ENCODE data around the gene TMEM123. TPM values are rescaled to one million over a fixed set of nuclear protein-coding genes. Genes with fewer than 3 reads are reported as not detected.

Gene TMEM123
- total RNA-seq, 1 experiment from 2014 or later = 263 TPM

DNA sequence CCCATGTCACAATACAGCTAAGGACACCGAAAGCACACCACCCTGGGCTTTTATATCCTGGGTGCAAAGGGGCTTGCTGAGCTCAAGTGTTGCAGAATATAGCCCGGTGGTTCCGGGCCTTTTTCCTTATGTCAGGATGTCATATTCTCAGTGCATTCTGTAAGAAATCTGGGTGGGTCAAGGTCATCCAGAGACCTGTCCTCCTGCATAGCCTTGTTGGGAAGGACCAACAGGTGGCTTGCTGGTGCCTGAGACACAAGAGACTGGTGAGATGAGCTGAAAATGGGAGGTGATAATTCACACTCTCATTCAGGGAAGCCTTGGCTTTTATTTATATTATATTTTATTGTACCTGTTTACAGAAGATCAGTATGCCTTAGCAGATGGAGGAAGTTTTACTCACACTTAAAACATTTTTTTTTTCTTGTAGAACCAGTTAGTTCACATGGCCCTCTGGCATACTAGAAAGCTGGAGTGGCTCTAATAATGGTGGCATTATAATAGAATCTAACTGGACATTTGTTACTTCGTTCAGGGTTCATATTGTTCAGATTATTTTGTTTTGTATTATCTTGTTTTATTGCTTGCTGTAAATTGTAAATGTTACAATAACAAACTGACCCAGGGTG lies 14.6 kb upstream of the TMEM123 start:
- no peak overlapping the region for H3K4me3 ChIP-seq
- H3K36me3 ChIP-seq = no peaks in the 10 kb centered on the region
- no peak overlapping the region for H3K27ac ChIP-seq
- no peaks in the 10 kb centered on the region for H3K9me3 ChIP-seq (replicated peaks)
- peaks cover 9% of the 10 kb centered on the region for H3K4me1 ChIP-seq (replicated peaks)
- DNase-seq (ENCODE audit: low read depth in 1 of 2, low spot score in 2 of 2) = no peak
- H3K27me3 ChIP-seq (replicated peaks) = no peaks in the 10 kb centered on the region

DNA sequence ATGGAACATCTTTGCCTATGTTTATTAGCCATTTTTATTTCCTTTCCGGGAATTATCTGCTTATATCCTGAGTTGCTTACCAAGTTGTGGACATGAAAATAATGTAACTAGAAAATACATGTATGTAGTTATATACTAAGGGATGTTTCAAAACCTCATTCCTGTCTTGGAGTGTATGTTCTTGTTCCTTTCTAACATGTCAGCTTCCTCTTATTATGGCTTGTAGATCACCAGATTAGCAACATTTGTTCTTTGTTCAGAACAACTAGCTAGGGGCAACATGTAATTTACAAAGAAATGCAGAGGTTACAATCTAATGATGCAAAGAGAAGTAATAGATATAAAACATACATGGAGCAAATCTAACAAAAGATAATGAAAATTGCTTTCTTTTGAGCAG lies 13.1 kb upstream of the TMEM123 start:
- H3K27ac ChIP-seq = no peak overlapping the region
- peaks cover 9% of the 10 kb centered on the region for H3K4me1 ChIP-seq (replicated peaks)
- no peak overlapping the region for H3K4me3 ChIP-seq
- no peaks in the 10 kb centered on the region for H3K9me3 ChIP-seq (replicated peaks)
- no peaks in the 10 kb centered on the region for H3K36me3 ChIP-seq
- no peaks in the 10 kb centered on the region for H3K27me3 ChIP-seq (replicated peaks)
- no peak for DNase-seq (ENCODE audit: low read depth in 1 of 2, low spot score in 2 of 2)

DNA sequence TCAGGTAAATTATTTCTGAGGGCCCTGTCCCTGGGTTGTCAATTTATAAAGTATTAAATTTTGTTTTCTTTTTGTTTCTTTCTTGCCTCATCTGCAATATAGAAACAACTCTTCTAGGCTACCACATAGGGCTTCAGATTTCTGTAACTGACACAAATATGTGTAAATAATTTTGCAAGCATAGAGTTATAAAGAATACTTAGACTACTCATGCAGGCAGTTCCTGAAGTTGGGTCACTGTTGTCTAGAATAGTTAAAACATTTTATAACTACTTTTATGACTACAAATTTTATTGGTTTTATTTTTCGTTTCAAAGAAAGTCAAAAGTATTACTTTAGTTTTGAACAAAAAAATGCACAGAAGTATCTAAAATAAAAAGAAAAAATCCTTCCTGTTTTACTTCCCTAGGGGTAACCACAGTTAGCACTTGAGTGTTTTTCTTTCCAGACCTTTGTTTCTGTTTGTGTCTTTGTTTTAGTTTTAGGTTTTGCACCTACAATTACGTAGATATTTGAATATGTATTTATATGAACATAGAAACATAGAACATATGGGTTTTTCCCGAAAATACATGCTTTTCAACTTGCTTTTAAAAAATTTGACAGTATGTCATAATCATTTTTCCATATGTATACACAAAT lies 12.4 kb upstream of the TMEM123 start:
- Histone ChIP-seq H3K36me3 (no peaks in the 10 kb centered on the region), H3K4me1 (replicated peaks) (peaks cover 9% of the 10 kb centered on the region), H3K9me3 (replicated peaks) (no peaks in the 10 kb centered on the region), H3K4me3 (no peak overlapping the region), H3K27ac (no peak overlapping the region), H3K27me3 (replicated peaks) (no peaks in the 10 kb centered on the region)
- no peak for DNase-seq (ENCODE audit: low read depth in 1 of 2, low spot score in 2 of 2)

DNA sequence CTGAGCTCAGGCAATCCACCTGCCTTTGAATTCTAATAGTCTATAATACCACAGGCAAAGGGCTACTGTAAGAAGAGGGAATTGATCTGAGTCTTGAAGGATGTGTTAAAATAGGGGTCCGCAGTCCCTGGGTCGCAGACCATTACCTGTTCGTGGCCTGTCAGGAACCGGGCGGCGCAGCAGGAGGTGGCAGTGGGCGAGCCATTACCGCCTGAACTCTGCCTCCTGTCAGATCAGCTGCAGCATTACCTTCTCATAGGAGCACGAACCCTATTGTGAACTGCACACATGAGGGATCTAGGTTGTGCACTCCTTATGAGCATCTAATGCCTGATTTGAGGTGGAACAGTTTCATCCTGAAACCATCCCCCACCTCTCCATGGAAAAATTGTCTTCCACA lies 11.5 kb upstream of the TMEM123 start:
- no peaks in the 10 kb centered on the region for H3K9me3 ChIP-seq (replicated peaks)
- peaks cover 5% of the 10 kb centered on the region for H3K4me1 ChIP-seq (replicated peaks)
- no peak for DNase-seq (ENCODE audit: low read depth in 1 of 2, low spot score in 2 of 2)
- no peak overlapping the region for H3K27ac ChIP-seq
- no peak overlapping the region for H3K4me3 ChIP-seq
- no peaks in the 10 kb centered on the region for H3K27me3 ChIP-seq (replicated peaks)
- no peaks in the 10 kb centered on the region for H3K36me3 ChIP-seq

DNA sequence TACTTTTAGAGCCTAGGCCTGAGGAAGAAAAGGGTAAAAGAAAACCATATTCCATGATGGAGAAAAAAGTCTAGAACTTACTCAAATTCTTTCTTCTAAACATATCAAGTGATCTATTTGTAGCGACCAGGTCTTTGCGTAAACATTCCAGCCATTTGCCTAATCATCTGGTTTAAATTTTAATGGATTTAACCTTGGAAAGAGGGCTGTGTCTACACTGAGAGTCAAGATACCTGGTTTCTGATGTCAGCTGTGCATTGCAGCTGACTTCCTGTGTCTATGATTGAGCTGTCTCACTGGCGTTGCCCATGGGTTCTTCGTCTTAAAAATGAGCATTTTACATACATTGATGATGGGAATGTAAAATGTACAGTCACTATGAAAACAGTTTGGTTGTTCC lies 10.0 kb upstream of the TMEM123 start:
- Histone ChIP-seq H3K27me3 (replicated peaks) (no peaks in the 10 kb centered on the region), H3K4me1 (replicated peaks) (no peaks in the 10 kb centered on the region), H3K4me3 (no peak overlapping the region), H3K36me3 (no peaks in the 10 kb centered on the region), H3K9me3 (replicated peaks) (no peaks in the 10 kb centered on the region), H3K27ac (no peak overlapping the region)
- DNase-seq (ENCODE audit: low read depth in 1 of 2, low spot score in 2 of 2) = no peak

DNA sequence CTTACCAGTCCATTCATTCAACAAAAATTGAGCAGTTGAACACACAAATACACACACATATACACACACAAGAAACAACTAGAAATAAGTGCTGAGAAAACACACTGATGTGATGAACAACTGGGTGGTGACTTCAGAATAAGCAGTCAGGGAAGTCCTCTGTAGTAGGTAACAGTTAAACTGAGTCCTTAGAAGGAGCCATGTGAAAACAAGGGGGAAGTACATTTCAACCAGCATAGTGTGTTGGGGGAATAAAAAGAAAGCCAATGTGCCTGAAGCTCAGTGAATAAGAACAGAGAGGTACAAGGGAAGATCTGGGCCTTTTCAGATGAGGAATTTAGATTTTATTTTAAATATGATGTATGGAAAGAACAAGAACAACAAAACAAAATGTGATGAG lies 6.8 kb upstream of the TMEM123 start:
- Histone ChIP-seq H3K36me3 (no peaks in the 10 kb centered on the region), H3K4me1 (replicated peaks) (no peaks in the 10 kb centered on the region), H3K4me3 (no peak overlapping the region), H3K27me3 (replicated peaks) (no peaks in the 10 kb centered on the region), H3K27ac (no peak overlapping the region), H3K9me3 (replicated peaks) (no peaks in the 10 kb centered on the region)
- DNase-seq (ENCODE audit: low read depth in 1 of 2, low spot score in 2 of 2) = no peak

DNA sequence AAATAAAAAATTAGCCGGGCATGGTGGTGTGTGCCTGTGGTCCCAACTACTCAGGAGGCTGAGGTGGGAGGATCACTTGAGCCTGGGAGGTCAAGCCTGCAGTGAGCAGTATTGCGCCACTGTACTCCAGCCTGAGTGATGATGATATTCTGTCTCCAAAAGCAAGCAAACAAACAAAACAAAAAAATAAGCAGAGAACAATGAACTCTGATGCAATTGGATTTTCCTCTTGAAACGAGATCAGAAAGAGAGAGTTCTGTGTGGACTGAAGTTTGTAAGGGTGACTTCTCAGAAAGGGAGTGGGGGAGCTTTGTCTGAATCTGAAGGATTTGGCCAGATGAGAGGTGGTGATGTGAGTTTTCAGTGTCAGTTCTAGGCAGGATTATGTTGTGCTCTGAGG lies 6.0 kb upstream of the TMEM123 start:
- Histone ChIP-seq H3K27me3 (replicated peaks) (no peaks in the 10 kb centered on the region), H3K36me3 (no peaks in the 10 kb centered on the region)
- no peak for DNase-seq (ENCODE audit: low read depth in 1 of 2, low spot score in 2 of 2)

DNA sequence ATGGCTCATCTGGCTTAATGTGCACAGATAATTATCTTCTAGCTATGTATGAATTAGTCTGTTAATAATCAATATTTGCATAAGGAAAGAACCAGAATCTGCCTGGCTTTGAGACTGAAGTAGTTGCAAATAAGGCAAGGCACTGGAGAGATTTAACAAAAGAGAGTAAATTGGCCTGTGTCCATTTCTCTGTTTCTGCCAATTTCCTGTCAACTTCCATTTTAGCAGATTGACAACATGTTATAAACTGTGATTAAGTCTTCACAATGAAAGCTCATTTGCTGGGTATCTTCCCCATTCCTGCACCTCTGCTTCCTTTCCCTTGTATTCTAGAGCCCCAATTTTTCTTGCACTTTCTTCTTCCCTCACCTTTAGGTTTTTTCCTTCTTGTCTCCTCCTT lies 5.3 kb upstream of the TMEM123 start:
- no peaks in the 10 kb centered on the region for H3K36me3 ChIP-seq
- no peak for DNase-seq (ENCODE audit: low read depth in 1 of 2, low spot score in 2 of 2)
- no peak overlapping the region for H3K4me3 ChIP-seq
- no peaks in the 10 kb centered on the region for H3K27me3 ChIP-seq (replicated peaks)
- H3K27ac ChIP-seq = no peak overlapping the region
- peaks cover 9% of the 10 kb centered on the region for H3K4me1 ChIP-seq (replicated peaks)
- no peaks in the 10 kb centered on the region for H3K9me3 ChIP-seq (replicated peaks)

More for the DNA sequence above, 6.0 kb upstream of the TMEM123 start:
- H3K4me3 ChIP-seq = no peak overlapping the region
- peaks cover 7% of the 10 kb centered on the region for H3K4me1 ChIP-seq (replicated peaks)
- H3K27ac ChIP-seq = no peak overlapping the region
- no peaks in the 10 kb centered on the region for H3K9me3 ChIP-seq (replicated peaks)

DNA sequence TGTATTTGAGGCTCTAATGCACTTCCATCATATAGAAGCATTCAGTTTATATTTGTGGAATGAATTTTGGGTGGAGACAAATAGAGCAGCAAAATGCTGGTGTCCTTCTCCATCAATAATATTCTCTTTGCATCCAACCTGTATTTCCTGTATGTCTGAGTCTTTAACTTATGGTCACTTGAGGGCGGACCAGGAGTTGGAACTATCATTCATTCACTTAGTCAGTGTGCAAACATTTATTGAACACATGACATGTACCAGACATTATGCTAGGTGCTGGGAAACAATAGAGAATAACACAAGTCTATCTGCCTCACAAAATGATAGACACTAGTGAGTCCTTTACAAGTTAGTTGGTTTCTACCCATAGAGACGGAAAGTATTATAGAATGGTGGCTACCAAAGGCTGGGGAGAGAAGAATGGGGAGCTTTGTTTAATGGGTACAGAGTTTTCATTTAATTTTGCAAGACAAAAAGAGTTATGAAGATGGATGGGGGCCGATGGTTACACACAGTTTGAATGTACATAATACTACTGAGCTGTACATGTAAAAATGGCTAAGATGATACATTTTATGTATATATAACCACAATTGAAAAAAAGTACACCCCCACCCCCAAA lies 4.6 kb upstream of the TMEM123 start:
- Histone ChIP-seq H3K36me3 (peaks cover 4% of the 10 kb centered on the region), H3K4me3 (no peak overlapping the region), H3K9me3 (replicated peaks) (no peaks in the 10 kb centered on the region), H3K4me1 (replicated peaks) (peaks cover 9% of the 10 kb centered on the region), H3K27me3 (replicated peaks) (no peaks in the 10 kb centered on the region), H3K27ac (no peak overlapping the region)
- no peak for DNase-seq (ENCODE audit: low read depth in 1 of 2, low spot score in 2 of 2)

DNA sequence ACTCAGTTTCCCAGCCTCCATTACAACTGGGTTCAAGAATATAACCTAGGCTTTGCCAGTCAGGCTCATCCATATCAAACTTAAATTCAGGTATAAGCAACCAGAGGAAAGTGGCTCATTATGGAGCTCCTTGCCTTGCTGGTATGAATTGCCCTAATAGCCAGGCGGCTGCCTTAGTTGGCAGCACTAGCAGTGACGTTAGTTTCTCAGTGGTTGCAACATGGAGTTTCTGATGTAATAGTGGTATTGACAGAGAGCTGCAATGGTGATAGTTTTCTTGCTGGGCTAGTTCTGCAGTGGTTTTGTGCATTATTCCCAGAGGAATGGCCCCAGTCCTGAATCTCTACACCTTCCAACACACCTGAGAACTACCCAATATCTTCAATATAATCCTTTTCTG lies 3.8 kb upstream of the TMEM123 start:
- Histone ChIP-seq H3K4me3 (no peak overlapping the region), H3K9me3 (replicated peaks) (no peaks in the 10 kb centered on the region), H3K27ac (no peak overlapping the region), H3K36me3 (peaks cover 9% of the 10 kb centered on the region), H3K27me3 (replicated peaks) (no peaks in the 10 kb centered on the region), H3K4me1 (replicated peaks) (peaks cover 9% of the 10 kb centered on the region)
- no peak for DNase-seq (ENCODE audit: low read depth in 1 of 2, low spot score in 2 of 2)

DNA sequence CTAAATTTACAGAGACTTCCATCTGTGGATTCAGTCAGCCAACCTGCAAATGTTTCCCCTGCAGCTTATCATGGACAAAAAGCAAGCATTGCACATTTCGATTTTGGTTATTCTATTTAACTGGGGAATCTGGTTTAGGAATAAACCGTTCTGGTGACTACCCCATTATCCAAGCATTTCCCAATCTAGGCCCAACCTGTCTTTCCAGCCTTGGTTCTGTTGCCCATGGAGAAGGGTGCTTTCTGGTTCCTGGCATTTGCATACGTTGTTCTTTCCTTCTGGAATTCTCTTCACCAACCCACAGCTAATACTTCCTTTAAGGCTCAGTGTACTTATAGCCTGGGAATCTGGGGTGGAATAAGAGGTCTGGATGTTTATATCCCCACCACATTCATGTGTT lies 1.4 kb upstream of the TMEM123 start:
- no peak for DNase-seq (ENCODE audit: low read depth in 1 of 2, low spot score in 2 of 2)

DNA sequence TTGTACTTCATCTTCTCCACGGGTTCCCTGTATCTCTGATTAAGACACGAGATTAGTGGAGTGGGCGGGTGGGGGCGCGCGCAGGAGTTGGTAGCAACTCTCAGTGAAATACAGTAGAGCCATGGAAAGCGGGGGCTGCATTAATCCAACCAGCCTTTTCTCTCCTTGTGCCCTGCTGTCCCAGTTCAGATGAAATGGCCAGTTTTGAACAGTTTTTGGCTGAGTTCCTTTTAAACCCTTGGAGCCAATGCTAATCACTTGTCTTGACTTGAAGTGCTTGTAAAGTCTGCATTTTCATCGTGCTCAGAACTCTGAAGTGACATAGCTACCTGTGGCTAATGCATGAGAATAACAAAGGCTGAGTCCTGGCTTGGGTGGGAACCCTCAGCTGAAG lies 734 bp upstream of the TMEM123 start:
- H3K36me3 ChIP-seq = peaks cover 16% of the 10 kb centered on the region
- no peak for DNase-seq (ENCODE audit: low read depth in 1 of 2, low spot score in 2 of 2)
- H3K9me3 ChIP-seq (replicated peaks) = no peaks in the 10 kb centered on the region
- no peaks in the 10 kb centered on the region for H3K27me3 ChIP-seq (replicated peaks)
- H3K4me1 ChIP-seq (replicated peaks) = peaks cover 35% of the 10 kb centered on the region
- peak overlapping the region; percentile 88 for H3K4me3 ChIP-seq
- H3K27ac ChIP-seq = peak overlapping the region; percentile 83

More for the DNA sequence above, 1.4 kb upstream of the TMEM123 start:
- H3K36me3 ChIP-seq = peaks cover 10% of the 10 kb centered on the region
- H3K27ac ChIP-seq = peak overlapping the region; percentile 83; the same call in 1 of the 2 replicates
- peaks cover 29% of the 10 kb centered on the region for H3K4me1 ChIP-seq (replicated peaks)
- H3K4me3 ChIP-seq = no peak overlapping the region; the same call in 1 of the 2 replicates
- H3K9me3 ChIP-seq (replicated peaks) = no peaks in the 10 kb centered on the region
- no peaks in the 10 kb centered on the region for H3K27me3 ChIP-seq (replicated peaks)

DNA sequence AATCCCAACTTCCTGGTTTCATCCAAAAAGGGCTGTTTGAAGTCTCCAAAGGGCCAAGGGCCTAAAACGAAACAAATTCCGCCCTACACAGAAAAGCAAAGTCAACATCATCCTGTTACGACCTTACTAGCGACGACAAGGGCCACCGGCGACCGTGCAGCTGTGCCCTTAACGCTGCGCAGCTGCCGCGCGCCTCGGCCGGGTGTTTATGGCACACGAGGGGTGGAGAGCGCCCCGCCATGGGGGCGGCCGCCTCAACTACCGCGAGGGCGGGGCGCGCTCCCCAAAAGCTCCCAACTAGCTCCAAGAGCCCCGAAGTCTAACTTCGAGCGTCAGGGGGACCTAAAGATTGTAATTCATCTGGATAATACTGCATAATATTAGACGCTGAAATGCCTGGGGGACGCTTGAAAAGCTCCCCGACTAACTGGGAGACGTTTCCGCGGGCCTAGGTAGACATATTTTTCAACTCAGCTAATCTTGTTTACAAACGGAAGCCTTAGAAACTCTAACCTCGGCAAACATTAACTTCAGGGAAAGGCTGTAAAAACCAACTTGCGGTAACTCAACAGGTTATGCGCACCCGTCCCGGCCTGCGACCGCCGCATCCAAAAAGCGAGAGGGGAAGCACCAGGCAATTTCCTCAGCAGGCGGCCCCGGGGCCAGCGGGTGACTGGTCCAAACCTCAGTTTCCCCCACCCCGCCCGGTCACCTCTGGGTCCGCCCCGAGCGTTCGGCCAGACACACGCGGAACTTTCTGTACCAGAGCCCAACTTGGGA lies 694 bp downstream of the TMEM123 start:
- H3K27ac ChIP-seq = peak overlapping the region; percentile 83
- H3K4me3 ChIP-seq = peak overlapping the region; percentile 88
- DNase-seq (ENCODE audit: low read depth in 1 of 2, low spot score in 2 of 2) = peak in 1 of 2 experiments; percentile 56
- H3K9me3 ChIP-seq (replicated peaks) = no peaks in the 10 kb centered on the region
- H3K27me3 ChIP-seq (replicated peaks) = no peaks in the 10 kb centered on the region
- peaks cover 28% of the 10 kb centered on the region for H3K36me3 ChIP-seq
- peaks cover 49% of the 10 kb centered on the region for H3K4me1 ChIP-seq (replicated peaks)
